Measurements from ENCODE around the gene ZNF514. TPM values are rescaled to one million over a fixed set of nuclear protein-coding genes. Genes with fewer than 3 reads are reported as not detected.
"Not testable (repeated sequence)": the region's sequence is repeated elsewhere in the genome, so short reads cannot be mapped to it uniquely, and the experiment has no call there.

Gene ZNF514
- total RNA-seq, 1 experiment from 2014 or later = 5.0 TPM

GRCh38 chr2:95158891-95159619 lies 593 bp downstream of the ZNF514 start:
- H3K27me3 ChIP-seq = no peaks in the 10 kb centered on the region
- peak overlapping the region; percentile 52 for H3K4me3 ChIP-seq
- peak; percentile 48 for DNase-seq
- peaks cover under 1% of the 10 kb centered on the region; the same call in 1 of the 2 replicates for H3K9me3 ChIP-seq
- peaks cover 13% of the 10 kb centered on the region for H3K36me3 ChIP-seq

GRCh38 chr2:95158441-95158840 lies 1.2 kb downstream of the ZNF514 start:
- H3K4me3 ChIP-seq = peak overlapping the region; percentile 52
- DNase-seq = no peak
- H3K27me3 ChIP-seq = no peaks in the 10 kb centered on the region
- H3K9me3 ChIP-seq = peaks cover 5% of the 10 kb centered on the region; the same call in 1 of the 2 replicates
- H3K36me3 ChIP-seq = peaks cover 19% of the 10 kb centered on the region

GRCh38 chr2:95149397-95149984 lies 10.2 kb downstream of the ZNF514 start:
- peaks cover 42% of the 10 kb centered on the region for H3K9me3 ChIP-seq
- no peak for DNase-seq
- H3K27me3 ChIP-seq = no peaks in the 10 kb centered on the region
- no peak overlapping the region for H3K4me3 ChIP-seq
- peaks cover 64% of the 10 kb centered on the region for H3K36me3 ChIP-seq

GRCh38 chr2:95143838-95144237 lies 15.8 kb downstream of the ZNF514 start:
- H3K4me3 ChIP-seq = no peak overlapping the region
- H3K36me3 ChIP-seq = peaks cover 14% of the 10 kb centered on the region
- no peak for DNase-seq
- no peaks in the 10 kb centered on the region for H3K27me3 ChIP-seq
- H3K9me3 ChIP-seq = peaks cover 30% of the 10 kb centered on the region

- Histone ChIP-seq H3K36me3 (no peaks in the 10 kb centered on the region), H3K4me3 (no peak overlapping the region), H3K27me3 (no peaks in the 10 kb centered on the region), H3K9me3 (peaks cover 19% of the 10 kb centered on the region)
- DNase-seq = no peak
Measured at GRCh38 chr2:95138702-95139101, 20.9 kb downstream of the ZNF514 start.

- DNase-seq = no peak
- H3K9me3 ChIP-seq = no peaks in the 10 kb centered on the region
- no peaks in the 10 kb centered on the region for H3K27me3 ChIP-seq
- peak overlapping the region; percentile 98 for H3K4me3 ChIP-seq
- peaks cover 12% of the 10 kb centered on the region for H3K36me3 ChIP-seq
Measured at GRCh38 chr2:95122197-95122551, 37.5 kb downstream of the ZNF514 start.

- Histone ChIP-seq H3K4me3 (peak within 1 kb of the TSS; percentile 98), H3K9me3 (no peaks in the 10 kb centered on the region), H3K36me3 (peaks cover 16% of the 10 kb centered on the region), H3K27me3 (no peaks in the 10 kb centered on the region)
- DNase-seq = peak; percentile 82
Measured at GRCh38 chr2:95121407-95122196, 38.0 kb downstream of the ZNF514 start, which contains the start of gene MRPS5. Gene MRPS5, minus strand, starts transcription at chr2:95121808. Its CDS starts 17 bp downstream, at chr2:95121791.

- H3K4me3 ChIP-seq = peak overlapping the region; percentile 98
- H3K36me3 ChIP-seq = peaks cover 20% of the 10 kb centered on the region
- no peak for DNase-seq
- no peaks in the 10 kb centered on the region for H3K27me3 ChIP-seq
- no peaks in the 10 kb centered on the region for H3K9me3 ChIP-seq
Measured at GRCh38 chr2:95121093-95121406, 38.6 kb downstream of the ZNF514 start.

GRCh38 chr2:95115418-95115817 lies 44.2 kb downstream of the ZNF514 start:
- no peaks in the 10 kb centered on the region for H3K27me3 ChIP-seq
- DNase-seq = peak; percentile 40
- no peak overlapping the region for H3K4me3 ChIP-seq
- no peaks in the 10 kb centered on the region for H3K9me3 ChIP-seq
- peaks cover 63% of the 10 kb centered on the region for H3K36me3 ChIP-seq

- no peak overlapping the region for H3K4me3 ChIP-seq
- peaks cover 75% of the 10 kb centered on the region for H3K36me3 ChIP-seq
- no peaks in the 10 kb centered on the region for H3K9me3 ChIP-seq
- H3K27me3 ChIP-seq = no peaks in the 10 kb centered on the region
- DNase-seq = no peak
Measured at GRCh38 chr2:95113464-95113863, 46.2 kb downstream of the ZNF514 start.

GRCh38 chr2:95110395-95110794 lies 49.3 kb downstream of the ZNF514 start:
- Histone ChIP-seq H3K27me3 (no peaks in the 10 kb centered on the region), H3K9me3 (no peaks in the 10 kb centered on the region), H3K4me3 (no peak overlapping the region), H3K36me3 (peaks cover 83% of the 10 kb centered on the region)
- DNase-seq = no peak

GRCh38 chr2:95109260-95109659 lies 50.4 kb downstream of the ZNF514 start:
- no peaks in the 10 kb centered on the region for H3K27me3 ChIP-seq
- H3K9me3 ChIP-seq = no peaks in the 10 kb centered on the region
- no peak overlapping the region for H3K4me3 ChIP-seq
- H3K36me3 ChIP-seq = peaks cover 79% of the 10 kb centered on the region
- DNase-seq = no peak

GRCh38 chr2:95106081-95106480 lies 53.6 kb downstream of the ZNF514 start:
- H3K27me3 ChIP-seq = no peaks in the 10 kb centered on the region
- no peak overlapping the region for H3K4me3 ChIP-seq
- no peaks in the 10 kb centered on the region for H3K9me3 ChIP-seq
- no peak for DNase-seq
- peaks cover 71% of the 10 kb centered on the region for H3K36me3 ChIP-seq

- no peak for DNase-seq
- no peaks in the 10 kb centered on the region for H3K27me3 ChIP-seq
- no peak overlapping the region for H3K4me3 ChIP-seq
- H3K36me3 ChIP-seq = peaks cover 75% of the 10 kb centered on the region
- no peaks in the 10 kb centered on the region for H3K9me3 ChIP-seq
Measured at GRCh38 chr2:95104606-95105005, 55.0 kb downstream of the ZNF514 start.

- Histone ChIP-seq H3K36me3 (peaks cover 65% of the 10 kb centered on the region), H3K27me3 (no peaks in the 10 kb centered on the region), H3K4me3 (no peak overlapping the region), H3K9me3 (no peaks in the 10 kb centered on the region)
- no peak for DNase-seq
Measured at GRCh38 chr2:95099910-95100309, 59.7 kb downstream of the ZNF514 start.

- peaks cover 65% of the 10 kb centered on the region for H3K36me3 ChIP-seq
- DNase-seq, H3K27me3 ChIP-seq, H3K4me3 ChIP-seq, H3K9me3 ChIP-seq: not testable (repeated sequence)
Measured at GRCh38 chr2:95098273-95098672, 61.4 kb downstream of the ZNF514 start.

All from MG63 (cell line).